NCI-H226 (cell line): ENCODE results near the gene NQO2.
"Not testable (repeated sequence)": the region's sequence is repeated elsewhere in the genome, so short reads cannot be mapped to it uniquely, and the experiment has no call there.

Source experiments
- DNase-seq: peaks from one replicate; pipeline ENCODE4 v3.0.0-alpha.2; 2015

NQO2 gene

GRCh38 chr6:3045777-3046176 lies 46.1 kb downstream of the NQO2 start:
- no peak for DNase-seq

- DNase-seq, result no peak
Measured at GRCh38 chr6:3046295-3046694, 46.6 kb downstream of the NQO2 start.

GRCh38 chr6:3048009-3048408 lies 48.3 kb downstream of the NQO2 start:
- not testable (repeated sequence) for DNase-seq

GRCh38 chr6:3052481-3053230 lies 53.0 kb downstream of the NQO2 start:
- DNase-seq, result no peak

GRCh38 chr6:3053231-3053508 lies 53.5 kb downstream of the NQO2 start:
- no peak for DNase-seq

GRCh38 chr6:3054229-3055157 lies 54.8 kb downstream of the NQO2 start:
- not testable (repeated sequence) for DNase-seq

GRCh38 chr6:3055158-3055499 lies 55.4 kb downstream of the NQO2 start:
- DNase-seq, result not testable (repeated sequence)

- DNase-seq, result no peak
Measured at GRCh38 chr6:3057063-3057770, 57.5 kb downstream of the NQO2 start.

- no peak for DNase-seq
Measured at GRCh38 chr6:3058957-3059356, 59.3 kb downstream of the NQO2 start.

GRCh38 chr6:3060092-3060491 lies 60.4 kb downstream of the NQO2 start:
- DNase-seq, result not testable (repeated sequence)

- peak; percentile 93 for DNase-seq
Measured at GRCh38 chr6:3061501-3061941, 61.8 kb downstream of the NQO2 start.

GRCh38 chr6:3063340-3063732 lies 63.6 kb downstream of the NQO2 start:
- not testable (repeated sequence) for DNase-seq

GRCh38 chr6:3063733-3064700 lies 64.3 kb downstream of the NQO2 start:
- DNase-seq, result peak; percentile 95

- peak; percentile 87 for DNase-seq
Measured at GRCh38 chr6:3068329-3069214, 68.9 kb downstream of the NQO2 start, which contains the start of gene RIPK1. TSS of gene RIPK1 (plus strand) at chr6:3068494. CDS start at chr6:3076824, 8,330 bp downstream.
